Hepatocyte (in vitro differentiated cells): ENCODE results near the gene IRX3.

Experiments
- CTCF ChIP-seq: fragments of 200-600 bp; sonication (generic); IDR thresholded peaks from 2 replicates; pipeline ENCODE4 v1.5.1; 2016; ENCODE audit warnings: antibody characterized with exemption, mild to moderate bottlenecking; ENCODE audit not compliant: poor library complexity
- EZH2 ChIP-seq: fragments of 200-600 bp; sonication (generic); IDR thresholded peaks from 2 replicates; pipeline ENCODE4 v1.6.1; 2016; ENCODE audit warnings: antibody characterized with exemption, mild to moderate bottlenecking, borderline replicate concordance
- EZH2phosphoT487 ChIP-seq: fragments of 200-600 bp; sonication (generic); IDR thresholded peaks from one replicate; pipeline ENCODE4 v1.6.1; 2018; ENCODE audit warnings: antibody characterized with exemption, mild to moderate bottlenecking, low read depth, moderate library complexity; ENCODE audit not compliant: unreplicated experiment, severe bottlenecking

- TF ChIP-seq CTCF (no peak), EZH2phosphoT487 (no peak), EZH2 (no peak)
These were observed 18.5 kb upstream of the IRX3 start for GRCh38 chr16:54305080-54305479.
